ENCODE data around the gene KIF17.

The KIF17 gene

DNA sequence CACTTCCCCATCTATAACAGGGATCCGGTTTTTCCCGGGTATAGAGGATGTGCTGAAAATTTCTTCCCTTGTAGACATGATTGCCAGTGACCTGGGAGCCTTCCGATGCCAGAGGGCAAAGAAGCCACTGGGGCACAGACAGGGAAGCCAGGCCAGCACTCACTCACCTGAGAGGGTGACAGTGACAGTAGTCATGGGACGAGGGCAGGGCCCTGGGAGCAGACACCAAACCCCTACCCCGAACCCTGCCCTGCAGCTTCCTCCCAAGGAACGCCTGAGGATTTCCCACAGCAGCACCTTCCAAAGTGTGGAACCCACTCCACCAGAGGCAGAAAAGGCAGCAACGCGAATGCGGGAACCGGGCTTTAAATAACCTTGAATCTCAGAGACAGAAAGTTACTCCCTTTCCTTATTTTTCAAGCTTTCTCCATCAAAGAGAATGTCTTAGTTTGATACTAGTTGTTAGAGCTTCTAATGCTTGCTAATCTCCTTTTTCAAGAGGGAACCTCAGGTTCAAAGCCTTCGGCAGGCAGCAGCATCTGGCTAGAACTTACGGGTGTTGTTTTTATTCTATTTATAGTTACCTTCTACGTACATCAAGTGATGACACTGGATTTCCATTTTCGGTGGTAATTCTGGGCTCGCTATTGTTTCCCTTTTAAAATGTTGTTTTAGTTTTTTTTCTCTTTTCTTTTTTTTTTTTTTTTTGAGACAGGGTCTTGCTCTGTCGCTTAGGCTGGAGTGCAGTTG is 59.5 kb downstream of the KIF17 start:
- no peak for TF ChIP-seq POLR2AphosphoS5 (IDR thresholded peaks at IDR 0.05; ENCODE audit: low read depth, low read length)
- no peak for TF ChIP-seq POU2F2 (IDR thresholded peaks at IDR 0.05; ENCODE audit: low read depth, low read length)
- TF ChIP-seq PAX5 (IDR thresholded peaks at IDR 0.05; ENCODE audit: insufficient read depth, low read length, severe bottlenecking): no peak
- TF ChIP-seq SPI1 (IDR thresholded peaks at IDR 0.05; ENCODE audit: low read depth, low read length): no peak
- no peak for TF ChIP-seq POLR2A (IDR thresholded peaks at IDR 0.05; ENCODE audit: low read depth, low read length)
- TF ChIP-seq TAF1 (IDR thresholded peaks at IDR 0.05; ENCODE audit: low read depth, low read length): no peak
- no peak for DNase-seq (ENCODE audit: insufficient read length, low spot score)
- no peak for FAIRE-seq

DNA sequence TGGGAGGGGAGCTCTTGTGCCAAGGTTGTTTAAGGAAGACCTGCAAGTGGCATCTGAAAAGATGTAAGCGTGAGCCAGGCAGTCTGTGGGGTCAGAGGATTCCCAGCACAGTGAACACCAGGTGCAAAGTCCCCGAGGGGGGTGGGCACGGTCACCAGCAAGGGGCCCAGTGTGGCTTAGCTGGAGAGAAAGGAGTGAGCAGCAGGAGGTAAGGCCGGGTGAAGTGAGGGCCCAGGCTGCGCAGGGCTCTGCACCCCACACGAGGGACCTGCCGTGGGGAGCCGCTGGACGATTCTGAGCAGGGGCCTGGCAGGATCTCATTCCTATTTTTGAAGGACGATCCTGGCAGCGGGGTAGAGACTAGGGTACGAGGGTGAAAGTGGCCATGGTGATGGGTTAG is 60.8 kb downstream of the KIF17 start:
- FAIRE-seq (no peak), DNase-seq (ENCODE audit: insufficient read length, low spot score) (no peak)
- no peak for TF ChIP-seq TAF1 (IDR thresholded peaks at IDR 0.05; ENCODE audit: low read depth, low read length)
- TF ChIP-seq PAX5 (IDR thresholded peaks at IDR 0.05; ENCODE audit: insufficient read depth, low read length, severe bottlenecking): no peak
- TF ChIP-seq SPI1 (IDR thresholded peaks at IDR 0.05; ENCODE audit: low read depth, low read length): no peak
- no peak for TF ChIP-seq POLR2A (IDR thresholded peaks at IDR 0.05; ENCODE audit: low read depth, low read length)
- TF ChIP-seq POU2F2 (IDR thresholded peaks at IDR 0.05; ENCODE audit: low read depth, low read length): no peak
- no peak for TF ChIP-seq POLR2AphosphoS5 (IDR thresholded peaks at IDR 0.05; ENCODE audit: low read depth, low read length)

DNA sequence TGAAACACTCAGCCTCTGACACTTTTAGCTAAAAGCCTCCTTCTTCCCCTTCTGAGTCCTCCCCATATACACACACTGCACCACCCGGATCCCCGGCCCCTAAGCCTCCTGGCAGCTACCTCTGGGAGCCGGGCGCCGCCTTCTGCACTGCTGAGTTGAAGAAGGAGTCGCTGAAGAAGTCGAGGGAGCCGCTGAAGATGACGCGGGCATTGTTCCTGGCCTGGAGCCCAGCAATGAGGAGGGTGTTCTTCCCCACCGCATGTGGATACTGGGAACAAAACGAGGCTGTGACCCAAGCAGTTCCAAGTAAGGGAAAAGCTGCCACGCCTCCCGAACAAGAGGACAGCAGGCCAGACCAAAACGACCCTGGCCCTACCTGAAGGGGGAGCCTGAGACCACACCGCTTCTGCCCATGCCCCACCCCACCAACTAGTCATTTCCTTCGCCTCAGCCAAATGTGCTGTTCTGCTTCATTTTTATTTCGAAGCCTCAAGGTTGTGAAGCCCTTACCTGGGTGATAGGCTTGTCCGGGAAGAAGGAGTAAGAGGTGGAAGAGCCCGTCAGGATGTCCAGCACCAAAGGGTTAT is 63.6 kb downstream of the KIF17 start:
- TF ChIP-seq PAX5 (IDR thresholded peaks at IDR 0.05; ENCODE audit: insufficient read depth, low read length, severe bottlenecking) (no peak), POLR2AphosphoS5 (IDR thresholded peaks at IDR 0.05; ENCODE audit: low read depth, low read length) (no peak)
- FAIRE-seq: no peak
- no peak for DNase-seq (ENCODE audit: insufficient read length, low spot score)

DNA sequence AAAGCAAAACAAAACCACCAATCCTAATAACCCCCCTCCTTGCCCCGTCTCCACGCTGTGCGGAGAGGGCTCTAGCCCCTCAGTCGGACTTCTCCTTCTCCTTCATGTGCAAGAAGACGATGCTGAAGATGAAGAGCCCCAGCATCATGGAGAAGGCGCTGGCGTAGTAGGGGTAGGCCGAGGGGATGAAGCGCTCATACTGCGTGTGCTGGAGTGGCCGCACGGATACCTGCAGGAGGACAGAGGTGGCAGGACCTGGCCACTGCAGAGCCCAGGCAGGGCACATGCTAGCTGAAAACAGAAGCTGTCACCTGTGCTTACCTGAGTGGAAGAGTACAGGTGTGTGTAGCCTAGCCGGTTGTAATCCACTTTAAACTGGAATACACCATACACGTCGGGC is 65.5 kb downstream of the KIF17 start:
- no peak for TF ChIP-seq POLR2A (IDR thresholded peaks at IDR 0.05; ENCODE audit: low read depth, low read length)
- no peak for TF ChIP-seq POLR2AphosphoS5 (IDR thresholded peaks at IDR 0.05; ENCODE audit: low read depth, low read length)
- TF ChIP-seq TAF1 (IDR thresholded peaks at IDR 0.05; ENCODE audit: low read depth, low read length): no peak
- TF ChIP-seq SPI1 (IDR thresholded peaks at IDR 0.05; ENCODE audit: low read depth, low read length): no peak
- TF ChIP-seq POU2F2 (IDR thresholded peaks at IDR 0.05; ENCODE audit: low read depth, low read length): no peak
- no peak for TF ChIP-seq PAX5 (IDR thresholded peaks at IDR 0.05; ENCODE audit: insufficient read depth, low read length, severe bottlenecking)
- FAIRE-seq (no peak), DNase-seq (ENCODE audit: insufficient read length, low spot score) (no peak)

DNA sequence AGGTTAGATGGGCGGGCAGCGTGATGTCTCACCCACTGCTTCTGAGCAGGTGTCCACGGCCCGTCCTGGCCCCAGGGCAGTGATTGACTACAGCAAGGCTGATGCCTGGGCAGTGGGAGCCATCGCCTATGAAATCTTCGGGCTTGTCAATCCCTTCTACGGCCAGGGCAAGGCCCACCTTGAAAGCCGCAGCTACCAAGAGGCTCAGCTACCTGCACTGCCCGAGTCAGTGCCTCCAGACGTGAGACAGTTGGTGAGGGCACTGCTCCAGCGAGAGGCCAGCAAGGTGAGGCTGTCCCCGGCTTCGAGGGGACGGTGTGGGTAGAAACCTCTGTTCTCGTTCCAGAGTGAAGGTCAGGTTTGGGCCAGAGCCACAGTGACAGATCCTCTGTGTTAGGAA is 68.9 kb downstream of the KIF17 start:
- TF ChIP-seq TAF1 (IDR thresholded peaks at IDR 0.05; ENCODE audit: low read depth, low read length) (no peak), POU2F2 (IDR thresholded peaks at IDR 0.05; ENCODE audit: low read depth, low read length) (no peak), SPI1 (IDR thresholded peaks at IDR 0.05; ENCODE audit: low read depth, low read length) (no peak), PAX5 (IDR thresholded peaks at IDR 0.05; ENCODE audit: insufficient read depth, low read length, severe bottlenecking) (no peak), POLR2A (IDR thresholded peaks at IDR 0.05; ENCODE audit: low read depth, low read length) (no peak), POLR2AphosphoS5 (IDR thresholded peaks at IDR 0.05; ENCODE audit: low read depth, low read length) (no peak)
- FAIRE-seq (no peak), DNase-seq (ENCODE audit: insufficient read length, low spot score) (no peak)

DNA sequence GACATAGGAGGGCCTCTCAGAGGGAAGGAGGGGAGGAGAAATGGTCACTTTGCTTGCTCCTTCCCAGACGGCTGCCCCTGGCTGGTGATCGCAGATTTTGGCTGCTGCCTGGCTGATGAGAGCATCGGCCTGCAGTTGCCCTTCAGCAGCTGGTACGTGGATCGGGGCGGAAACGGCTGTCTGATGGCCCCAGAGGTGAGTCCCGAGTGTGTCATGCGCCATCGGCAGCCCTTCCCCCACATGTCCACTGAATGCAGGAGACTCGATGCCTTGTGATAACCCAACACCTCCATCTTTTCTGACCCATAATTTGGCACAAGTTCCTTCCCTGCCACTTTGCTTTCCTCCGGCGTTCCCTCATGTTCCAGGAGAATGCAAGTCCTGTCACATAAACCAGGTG is 69.4 kb downstream of the KIF17 start:
- FAIRE-seq (no peak), DNase-seq (ENCODE audit: insufficient read length, low spot score) (no peak)
- peak; percentile 38; the same call in 1 of the 2 replicates for TF ChIP-seq POLR2AphosphoS5 (IDR thresholded peaks at IDR 0.05; ENCODE audit: low read depth, low read length)
- TF ChIP-seq TAF1 (IDR thresholded peaks at IDR 0.05; ENCODE audit: low read depth, low read length): no peak

DNA sequence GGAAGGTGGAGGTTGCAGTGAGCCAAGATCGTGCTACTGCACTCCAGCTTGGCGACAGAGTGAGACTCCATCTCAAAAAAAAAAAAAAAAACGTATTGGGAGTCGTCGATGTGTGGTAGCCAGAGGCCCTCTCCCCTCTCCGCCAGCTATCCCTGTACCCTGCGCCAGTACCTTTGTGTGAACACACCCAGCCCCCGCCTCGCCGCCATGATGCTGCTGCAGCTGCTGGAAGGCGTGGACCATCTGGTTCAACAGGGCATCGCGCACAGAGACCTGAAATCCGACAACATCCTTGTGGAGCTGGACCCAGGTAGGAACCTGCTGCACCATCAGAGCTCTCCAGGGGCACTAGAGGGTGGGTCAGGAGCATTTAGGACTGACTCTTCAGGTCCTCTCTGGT is 72.4 kb downstream of the KIF17 start:
- no peak for FAIRE-seq
- DNase-seq (ENCODE audit: insufficient read length, low spot score): no peak
- TF ChIP-seq POLR2AphosphoS5 (IDR thresholded peaks at IDR 0.05; ENCODE audit: low read depth, low read length) (no peak), POLR2A (IDR thresholded peaks at IDR 0.05; ENCODE audit: low read depth, low read length) (no peak), POU2F2 (IDR thresholded peaks at IDR 0.05; ENCODE audit: low read depth, low read length) (no peak), PAX5 (IDR thresholded peaks at IDR 0.05; ENCODE audit: insufficient read depth, low read length, severe bottlenecking) (no peak), SPI1 (IDR thresholded peaks at IDR 0.05; ENCODE audit: low read depth, low read length) (no peak), TAF1 (IDR thresholded peaks at IDR 0.05; ENCODE audit: low read depth, low read length) (no peak)

DNA sequence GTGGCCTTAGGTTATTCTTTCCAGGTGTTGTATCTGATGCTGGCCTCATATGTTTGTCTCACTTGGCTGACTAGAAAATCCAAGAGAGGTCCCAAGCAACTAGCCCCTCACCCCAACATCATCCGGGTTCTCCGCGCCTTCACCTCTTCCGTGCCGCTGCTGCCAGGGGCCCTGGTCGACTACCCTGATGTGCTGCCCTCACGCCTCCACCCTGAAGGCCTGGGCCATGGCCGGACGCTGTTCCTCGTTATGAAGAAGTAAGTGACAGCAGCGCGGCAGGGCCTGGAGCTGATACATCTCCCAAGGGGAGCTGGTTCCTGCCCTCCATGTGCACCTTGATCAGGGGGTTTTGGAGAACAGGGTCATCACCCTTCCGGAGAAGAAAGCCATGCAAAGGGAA is 73.4 kb downstream of the KIF17 start:
- no peak for DNase-seq (ENCODE audit: insufficient read length, low spot score)
- no peak for TF ChIP-seq PAX5 (IDR thresholded peaks at IDR 0.05; ENCODE audit: insufficient read depth, low read length, severe bottlenecking)
- no peak for TF ChIP-seq POLR2AphosphoS5 (IDR thresholded peaks at IDR 0.05; ENCODE audit: low read depth, low read length)
- no peak for TF ChIP-seq POLR2A (IDR thresholded peaks at IDR 0.05; ENCODE audit: low read depth, low read length)
- no peak for TF ChIP-seq POU2F2 (IDR thresholded peaks at IDR 0.05; ENCODE audit: low read depth, low read length)
- no peak for TF ChIP-seq TAF1 (IDR thresholded peaks at IDR 0.05; ENCODE audit: low read depth, low read length)
- TF ChIP-seq SPI1 (IDR thresholded peaks at IDR 0.05; ENCODE audit: low read depth, low read length): no peak
- FAIRE-seq: no peak

DNA sequence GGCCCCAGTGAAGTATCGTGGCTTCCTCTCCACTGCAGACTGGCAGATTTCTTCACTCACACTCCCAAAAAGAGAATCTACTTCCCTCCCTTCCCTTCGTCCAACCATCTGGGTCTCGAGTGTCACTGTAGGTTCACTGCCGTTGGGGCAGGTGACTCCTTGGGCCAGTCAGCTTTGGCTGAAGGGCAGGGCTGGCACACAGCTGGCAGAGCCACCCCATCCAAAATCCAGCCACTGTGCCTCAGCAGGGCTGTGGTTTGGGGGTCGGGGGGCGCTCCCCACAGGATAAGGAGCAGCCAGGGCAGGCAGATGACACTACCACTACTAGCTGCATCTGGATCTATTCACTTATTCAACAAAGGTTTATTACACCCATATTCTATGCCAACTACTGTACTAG is 74.7 kb downstream of the KIF17 start:
- FAIRE-seq (no peak), DNase-seq (ENCODE audit: insufficient read length, low spot score) (no peak)
- TF ChIP-seq SPI1 (IDR thresholded peaks at IDR 0.05; ENCODE audit: low read depth, low read length) (no peak), POU2F2 (IDR thresholded peaks at IDR 0.05; ENCODE audit: low read depth, low read length) (no peak), POLR2AphosphoS5 (IDR thresholded peaks at IDR 0.05; ENCODE audit: low read depth, low read length) (no peak), POLR2A (IDR thresholded peaks at IDR 0.05; ENCODE audit: low read depth, low read length) (no peak), TAF1 (IDR thresholded peaks at IDR 0.05; ENCODE audit: low read depth, low read length) (no peak), PAX5 (IDR thresholded peaks at IDR 0.05; ENCODE audit: insufficient read depth, low read length, severe bottlenecking) (no peak)

DNA sequence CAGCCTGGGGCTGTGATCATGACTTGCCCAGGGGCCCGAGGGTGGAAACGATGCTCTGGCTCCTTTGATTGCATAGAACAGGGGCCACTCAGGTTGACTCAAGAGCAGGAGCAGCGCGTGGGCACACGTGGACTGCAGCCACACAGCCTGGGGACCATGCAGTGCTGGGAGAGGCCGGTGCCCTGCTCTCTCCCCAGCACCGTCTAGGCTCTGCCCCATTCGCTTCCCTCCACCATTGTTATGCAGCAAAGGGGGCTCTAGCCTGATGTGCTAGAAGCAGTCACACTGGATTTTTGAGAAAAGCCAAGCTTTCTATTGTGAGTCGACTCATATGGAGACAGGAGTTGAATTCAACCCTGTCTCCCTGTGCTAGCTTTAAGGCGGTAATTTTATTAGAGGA is 75.8 kb downstream of the KIF17 start:
- no peak for FAIRE-seq

More for the DNA sequence above, 75.8 kb downstream of the KIF17 start:
- no peak for DNase-seq (ENCODE audit: insufficient read length, low spot score)
- TF ChIP-seq TAF1 (IDR thresholded peaks at IDR 0.05; ENCODE audit: low read depth, low read length): no peak
- no peak for TF ChIP-seq SPI1 (IDR thresholded peaks at IDR 0.05; ENCODE audit: low read depth, low read length)
- no peak for TF ChIP-seq PAX5 (IDR thresholded peaks at IDR 0.05; ENCODE audit: insufficient read depth, low read length, severe bottlenecking)
- TF ChIP-seq POLR2A (IDR thresholded peaks at IDR 0.05; ENCODE audit: low read depth, low read length): no peak
- TF ChIP-seq POLR2AphosphoS5 (IDR thresholded peaks at IDR 0.05; ENCODE audit: low read depth, low read length): no peak
- TF ChIP-seq POU2F2 (IDR thresholded peaks at IDR 0.05; ENCODE audit: low read depth, low read length): no peak
